ENCODE data around the gene C1QL1. TPM values are rescaled to one million over a fixed set of nuclear protein-coding genes. Genes with fewer than 3 reads are reported as not detected.

C1QL1 gene
- total RNA-seq, 4 donors from 2014 or later: 3.7 to 10.1 (median 6.3) TPM

DNA sequence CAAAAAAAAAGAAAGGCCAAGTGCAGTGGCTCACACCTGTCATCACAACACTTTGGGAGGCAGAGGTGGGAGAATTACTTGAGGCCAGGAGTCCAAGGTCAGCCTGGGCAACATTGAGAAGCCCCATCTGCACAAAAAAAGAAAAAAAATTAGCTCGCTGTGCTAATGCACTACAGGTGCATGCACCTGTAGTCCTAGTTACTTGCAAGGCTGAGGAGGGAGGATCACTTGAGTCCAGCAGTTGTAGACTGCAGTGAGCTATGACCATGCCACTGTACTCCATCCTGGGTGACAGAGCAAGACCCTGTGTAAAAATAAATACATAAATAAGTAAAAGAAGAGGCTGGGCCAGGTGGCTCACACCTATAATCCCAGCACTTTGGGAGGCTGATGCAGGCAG, 43.7 kb upstream of the C1QL1 start:
- Histone ChIP-seq H3K4me3 (no peak overlapping the region), H3K9me3 (no peaks in the 10 kb centered on the region), H3K27me3 (no peaks in the 10 kb centered on the region), H3K27ac (replicated peaks in 1 of 4) (no peak overlapping the region), H3K36me3 (no peaks in the 10 kb centered on the region), H3K4me1 (peaks cover 6 to 21% (median 17%) of the 10 kb centered on the region in 4 donors)
- DNase-seq (ENCODE audit: extremely low spot score): no peak
- TF ChIP-seq POLR2AphosphoS5 (IDR thresholded peaks at IDR 0.05): no peak
- TF ChIP-seq, protein P1, sequence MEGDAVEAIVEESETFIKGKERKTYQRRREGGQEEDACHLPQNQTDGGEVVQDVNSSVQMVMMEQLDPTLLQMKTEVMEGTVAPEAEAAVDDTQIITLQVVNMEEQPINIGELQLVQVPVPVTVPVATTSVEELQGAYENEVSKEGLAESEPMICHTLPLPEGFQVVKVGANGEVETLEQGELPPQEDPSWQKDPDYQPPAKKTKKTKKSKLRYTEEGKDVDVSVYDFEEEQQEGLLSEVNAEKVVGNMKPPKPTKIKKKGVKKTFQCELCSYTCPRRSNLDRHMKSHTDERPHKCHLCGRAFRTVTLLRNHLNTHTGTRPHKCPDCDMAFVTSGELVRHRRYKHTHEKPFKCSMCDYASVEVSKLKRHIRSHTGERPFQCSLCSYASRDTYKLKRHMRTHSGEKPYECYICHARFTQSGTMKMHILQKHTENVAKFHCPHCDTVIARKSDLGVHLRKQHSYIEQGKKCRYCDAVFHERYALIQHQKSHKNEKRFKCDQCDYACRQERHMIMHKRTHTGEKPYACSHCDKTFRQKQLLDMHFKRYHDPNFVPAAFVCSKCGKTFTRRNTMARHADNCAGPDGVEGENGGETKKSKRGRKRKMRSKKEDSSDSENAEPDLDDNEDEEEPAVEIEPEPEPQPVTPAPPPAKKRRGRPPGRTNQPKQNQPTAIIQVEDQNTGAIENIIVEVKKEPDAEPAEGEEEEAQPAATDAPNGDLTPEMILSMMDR (IDR thresholded peaks at IDR 0.05): no peak
- TF ChIP-seq EP300 (IDR thresholded peaks at IDR 0.05): no peak
- no peak for TF ChIP-seq POLR2A (IDR thresholded peaks at IDR 0.05; ENCODE audit: low read depth)
- 100% methylated on average over 1 of the region's 1 CpG for WGBS
- intact Hi-C loops (cut with DNase I): no loop called here

DNA sequence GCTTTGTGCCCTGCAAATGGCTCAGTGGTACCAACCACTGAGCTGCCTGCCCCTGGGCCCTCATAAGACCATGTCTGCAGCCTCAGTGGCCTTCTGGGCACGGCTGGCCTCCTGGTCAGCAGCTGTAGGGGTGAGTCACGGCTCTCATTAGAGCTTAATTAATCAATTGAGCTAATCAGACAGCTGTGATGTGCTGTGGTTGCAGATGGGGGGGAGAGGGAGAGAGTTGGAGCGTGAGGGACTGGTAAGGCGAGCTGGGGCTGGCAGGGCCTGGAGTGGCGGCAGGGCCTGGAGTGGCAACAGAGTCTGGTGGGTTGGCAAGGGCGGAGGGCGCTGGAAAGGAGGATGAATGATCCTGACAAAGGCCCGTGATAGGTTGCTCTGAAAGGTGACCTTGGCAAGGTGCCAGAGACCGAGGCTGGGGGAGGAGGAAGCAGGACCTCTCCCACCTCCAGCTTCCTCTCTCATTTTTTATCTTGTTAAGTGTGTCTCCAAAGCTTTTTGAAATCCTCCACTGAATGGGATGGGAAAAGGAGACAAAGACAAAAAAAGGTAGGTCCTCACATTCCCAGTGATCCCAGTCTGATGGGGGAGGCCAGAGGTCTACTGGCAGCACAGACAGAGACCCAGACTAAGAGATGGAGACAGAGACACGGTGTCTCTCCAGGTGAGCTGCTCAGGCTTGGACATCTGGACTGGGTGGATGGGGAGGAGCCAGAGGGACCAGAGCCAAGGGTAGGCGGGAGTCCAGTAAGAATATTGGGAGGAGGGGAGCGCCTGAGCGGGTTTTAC, 41.8 kb upstream of the C1QL1 start:
- TF ChIP-seq EP300 (IDR thresholded peaks at IDR 0.05) (no peak), POLR2A (IDR thresholded peaks at IDR 0.05; ENCODE audit: low read depth) (no peak)
- Histone ChIP-seq H3K4me1 (peaks cover 6 to 22% (median 18%) of the 10 kb centered on the region in 4 donors), H3K27me3 (no peaks in the 10 kb centered on the region), H3K27ac (replicated peaks in 1 of 4) (no peak overlapping the region), H3K4me3 (no peak overlapping the region), H3K9me3 (no peaks in the 10 kb centered on the region), H3K36me3 (no peaks in the 10 kb centered on the region)
- DNase-seq (ENCODE audit: extremely low spot score): no peak
- intact Hi-C loops (cut with DNase I): no loop called here
- 76% methylated on average over 13 of the region's 13 CpGs for WGBS

DNA sequence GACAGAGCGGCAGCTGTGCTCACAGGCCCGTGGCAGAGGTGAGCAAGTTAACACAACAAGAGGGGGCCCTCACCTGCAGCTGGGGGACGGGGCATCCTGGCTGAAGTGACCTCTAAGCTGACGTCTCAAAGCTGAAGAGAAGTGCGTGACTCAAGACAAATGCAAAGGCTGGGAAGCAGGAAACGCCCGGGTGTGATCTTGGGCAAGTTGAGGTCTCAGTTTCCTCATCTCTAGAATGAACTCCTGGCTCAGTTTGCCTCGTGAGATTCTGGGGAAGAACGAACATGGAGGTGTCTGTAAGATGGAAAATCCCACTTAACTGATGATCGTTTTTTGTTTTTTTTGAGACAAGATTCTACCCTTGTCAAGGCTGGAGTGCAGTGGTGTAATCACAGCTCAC, 40.1 kb upstream of the C1QL1 start:
- 88% methylated on average over 10 of the region's 10 CpGs for WGBS
- Histone ChIP-seq H3K9me3 (no peaks in the 10 kb centered on the region), H3K4me1 (peaks cover 6 to 15% (median 14%) of the 10 kb centered on the region in 4 donors), H3K27ac (replicated peaks in 1 of 4) (no peak overlapping the region), H3K4me3 (no peak overlapping the region), H3K27me3 (no peaks in the 10 kb centered on the region), H3K36me3 (no peaks in the 10 kb centered on the region)
- intact Hi-C loops (cut with DNase I): no loop called here
- no peak for DNase-seq (ENCODE audit: extremely low spot score)
- TF ChIP-seq EP300 (IDR thresholded peaks at IDR 0.05) (no peak), POLR2AphosphoS5 (IDR thresholded peaks at IDR 0.05) (no peak), POLR2A (IDR thresholded peaks at IDR 0.05; ENCODE audit: low read depth) (no peak)
- TF ChIP-seq, protein P1 (IDR thresholded peaks at IDR 0.05): no peak

DNA sequence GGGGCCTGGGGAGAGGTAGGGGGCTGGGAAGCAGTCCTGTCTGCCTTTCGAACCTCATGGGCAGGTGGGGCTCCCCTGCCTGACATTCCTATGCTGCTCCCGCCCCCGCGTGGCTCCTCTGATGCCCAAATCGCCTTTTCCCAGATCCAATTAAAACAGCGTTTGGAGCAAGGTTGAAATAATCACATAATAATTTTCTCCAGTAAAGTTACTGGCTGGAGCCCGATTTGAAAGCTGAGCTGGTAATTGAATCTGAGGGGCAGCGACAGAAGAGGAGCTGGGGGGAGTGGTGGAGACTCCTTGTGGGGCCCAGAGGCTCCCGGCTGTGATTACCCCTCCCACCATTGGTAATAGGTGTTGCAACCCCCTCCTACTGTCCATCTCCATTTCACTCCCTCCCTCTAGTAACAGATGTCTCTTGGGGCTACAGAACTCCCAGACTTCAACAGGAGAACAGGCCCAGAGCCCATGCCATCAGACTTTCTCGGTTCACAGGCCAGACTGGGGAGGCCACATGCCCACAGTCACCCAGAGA, 38.9 kb upstream of the C1QL1 start:
- H3K4me3 ChIP-seq: no peak overlapping the region
- no peak for TF ChIP-seq POLR2A (IDR thresholded peaks at IDR 0.05; ENCODE audit: low read depth)
- TF ChIP-seq, protein P1 (IDR thresholded peaks at IDR 0.05): peak in 2 of 3 experiments; percentile 10 to 30
- no peak overlapping the region for H3K27ac ChIP-seq (replicated peaks in 1 of 4)
- H3K27me3 ChIP-seq: no peaks in the 10 kb centered on the region
- H3K4me1 ChIP-seq: peaks cover 0 to 6% (median 6%) of the 10 kb centered on the region in 4 donors
- WGBS: 19% methylated on average over 10 of the region's 10 CpGs
- no peak for DNase-seq (ENCODE audit: extremely low spot score)
- H3K36me3 ChIP-seq: no peaks in the 10 kb centered on the region
- no peaks in the 10 kb centered on the region for H3K9me3 ChIP-seq
- intact Hi-C loops (cut with DNase I): no loop called here

DNA sequence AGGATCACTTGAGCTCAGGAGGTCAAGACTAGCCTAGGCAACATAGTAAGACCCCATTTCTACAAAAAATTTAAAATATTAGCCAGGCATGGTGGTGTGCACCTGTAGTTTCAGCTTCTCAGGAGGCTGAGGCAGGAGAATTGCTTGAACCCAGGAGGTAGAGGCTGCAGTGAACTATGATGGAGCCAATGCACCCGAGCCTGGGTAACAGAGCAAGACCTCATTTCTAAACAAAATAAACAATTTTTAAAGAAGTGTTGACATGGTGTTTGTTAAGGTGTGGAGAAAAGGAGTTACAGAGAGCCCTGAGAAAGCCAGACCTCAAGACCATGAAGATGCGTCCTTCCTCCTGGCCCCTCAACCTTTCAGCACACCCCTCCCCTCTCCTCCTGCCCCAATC, 37.6 kb upstream of the C1QL1 start:
- intact Hi-C loops (cut with DNase I): no loop called here
- 80% methylated on average over 2 of the region's 2 CpGs for WGBS
- Histone ChIP-seq H3K4me3 (no peak overlapping the region), H3K4me1 (peaks cover 0 to 6% (median 6%) of the 10 kb centered on the region in 4 donors), H3K27me3 (no peaks in the 10 kb centered on the region), H3K36me3 (no peaks in the 10 kb centered on the region), H3K9me3 (no peaks in the 10 kb centered on the region), H3K27ac (replicated peaks in 1 of 4) (no peak overlapping the region)
- TF ChIP-seq POLR2A (IDR thresholded peaks at IDR 0.05; ENCODE audit: low read depth): no peak
- TF ChIP-seq POLR2AphosphoS5 (IDR thresholded peaks at IDR 0.05): no peak
- TF ChIP-seq EP300 (IDR thresholded peaks at IDR 0.05): no peak
- TF ChIP-seq, protein P1 (IDR thresholded peaks at IDR 0.05): no peak
- DNase-seq (ENCODE audit: extremely low spot score): no peak
